ENCODE results near the gene HNMT. TPM values are rescaled to one million over a fixed set of nuclear protein-coding genes. Genes with fewer than 3 reads are reported as not detected.
A peak's percentile ranks its signal among the peaks of the same experiment; 100 is the strongest.
"Not testable (repeated sequence)": the region's sequence is repeated elsewhere in the genome, so short reads cannot be mapped to it uniquely, and the experiment has no call there.

HNMT gene
- 47.9 and 103 TPM in 2 replicates for total RNA-seq

GRCh38 chr2:137964066-137964858, at the start of gene HNMT:
Gene HNMT (plus strand): TSS chr2:137964473. CDS start chr2:137964492, 19 bp downstream.
- peak; percentile 98 for DNase-seq (ENCODE audit: low read depth)

DNA sequence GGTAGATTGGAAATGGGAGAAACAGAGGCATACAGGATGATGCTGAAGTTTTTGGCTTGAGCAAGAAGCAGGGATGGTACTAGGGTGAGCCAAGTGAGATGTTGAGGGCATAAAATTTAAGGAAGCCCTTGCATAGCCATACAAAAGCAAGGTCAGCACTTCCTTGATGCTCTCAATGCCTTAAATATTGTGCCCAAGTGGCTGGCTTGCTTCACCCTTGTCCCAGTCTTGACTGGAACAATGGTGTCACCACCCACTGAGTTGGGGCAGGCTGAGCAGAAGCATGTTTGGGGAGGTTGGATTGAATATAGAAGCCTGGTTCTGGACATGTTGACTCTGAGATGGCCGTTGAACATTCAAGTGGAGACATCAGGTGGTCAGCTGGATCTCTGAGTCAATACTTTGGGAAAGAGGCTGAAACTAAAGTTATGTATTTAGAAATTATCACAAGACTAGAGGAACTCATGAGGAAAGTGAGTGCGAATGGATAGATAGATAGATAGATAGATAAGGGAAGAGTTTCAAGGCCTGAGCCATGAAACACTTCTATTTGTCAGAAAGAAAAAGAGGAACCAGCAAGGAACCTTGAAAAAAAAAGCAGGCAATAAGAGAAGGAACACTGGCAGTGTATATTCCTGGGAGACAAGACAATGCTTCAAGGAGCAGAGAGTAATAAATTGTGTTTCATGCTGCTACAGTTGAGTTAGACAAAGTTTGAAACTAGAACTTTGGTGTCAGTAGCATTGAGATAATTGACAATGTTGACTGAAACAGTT, 43.0 kb upstream of the HNMT start:
- no peak for DNase-seq (ENCODE audit: low read depth)

GRCh38 chr2:137922171-137922570, 42.1 kb upstream of the HNMT start:
- DNase-seq (ENCODE audit: low read depth): not testable (repeated sequence)

GRCh38 chr2:137924019-137924418, 40.3 kb upstream of the HNMT start:
- DNase-seq (ENCODE audit: low read depth): no peak

- DNase-seq (ENCODE audit: low read depth): no peak
Observed at GRCh38 chr2:137925599-137925998, 38.7 kb upstream of the HNMT start.

DNA sequence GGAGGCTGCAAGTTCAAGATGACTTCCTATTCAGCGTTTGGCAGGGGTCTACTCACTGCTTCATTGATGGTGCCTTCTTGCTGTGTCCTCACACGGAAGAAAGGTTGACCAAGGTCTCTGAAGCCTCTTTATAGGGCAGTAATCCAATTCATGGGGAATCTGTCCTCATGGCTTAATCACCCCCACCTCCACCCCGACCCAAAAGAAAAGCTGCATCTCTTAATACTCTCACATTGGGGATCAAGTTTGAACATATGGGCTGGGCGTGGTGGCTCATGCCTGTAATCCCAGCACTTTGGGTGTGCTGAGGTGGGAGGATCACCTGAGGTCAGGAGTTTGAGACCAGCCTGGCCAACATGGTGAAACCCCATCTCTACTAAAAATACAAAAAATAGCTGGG, 36.4 kb upstream of the HNMT start:
- no peak for DNase-seq (ENCODE audit: low read depth)

GRCh38 chr2:137928547-137929518, 35.4 kb upstream of the HNMT start:
- DNase-seq (ENCODE audit: low read depth): peak; percentile 84

- DNase-seq (ENCODE audit: low read depth): no peak
Observed at GRCh38 chr2:137929519-137929916, 34.8 kb upstream of the HNMT start.

DNA sequence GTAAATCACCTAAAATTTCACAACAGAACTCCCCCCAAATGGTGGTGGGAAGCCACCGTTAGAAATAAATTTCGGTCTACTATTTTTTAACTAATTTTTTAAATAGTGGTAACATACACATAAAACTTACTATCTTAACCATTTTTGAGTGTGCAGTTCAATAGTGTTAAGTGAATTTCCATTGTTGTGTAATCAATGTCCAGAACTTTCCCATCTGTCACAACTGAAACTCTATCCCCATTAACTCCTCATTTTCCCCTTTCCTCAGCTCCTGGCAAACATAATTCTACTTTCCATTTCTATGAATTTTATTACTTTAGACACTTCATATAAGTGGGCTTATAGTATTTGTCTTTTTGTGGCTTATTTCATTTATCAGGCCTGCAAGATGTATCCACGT, 34.1 kb upstream of the HNMT start:
- DNase-seq (ENCODE audit: low read depth): no peak

- DNase-seq (ENCODE audit: low read depth): no peak
Observed at GRCh38 chr2:137935591-137935990, 28.7 kb upstream of the HNMT start.

DNA sequence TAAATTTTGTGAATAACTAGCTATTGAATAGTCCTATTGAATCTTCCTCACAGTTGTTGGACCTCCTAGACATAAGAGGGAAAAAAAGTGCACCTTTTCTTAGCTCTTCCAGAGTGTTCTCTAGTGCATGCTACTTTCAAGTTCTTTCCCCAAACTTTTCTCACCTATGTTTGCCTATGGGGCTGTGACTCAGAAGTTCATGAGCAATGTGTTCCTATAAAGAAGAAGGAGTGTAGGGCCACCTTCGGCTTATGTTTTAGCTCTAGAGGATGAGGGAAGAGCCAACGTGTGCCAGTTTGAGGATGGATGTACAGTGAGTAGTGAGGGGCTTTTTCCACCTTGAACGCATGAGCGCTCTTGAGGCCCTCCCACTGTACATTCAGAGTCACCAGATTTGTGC, 27.0 kb upstream of the HNMT start:
- DNase-seq (ENCODE audit: low read depth): no peak

DNA sequence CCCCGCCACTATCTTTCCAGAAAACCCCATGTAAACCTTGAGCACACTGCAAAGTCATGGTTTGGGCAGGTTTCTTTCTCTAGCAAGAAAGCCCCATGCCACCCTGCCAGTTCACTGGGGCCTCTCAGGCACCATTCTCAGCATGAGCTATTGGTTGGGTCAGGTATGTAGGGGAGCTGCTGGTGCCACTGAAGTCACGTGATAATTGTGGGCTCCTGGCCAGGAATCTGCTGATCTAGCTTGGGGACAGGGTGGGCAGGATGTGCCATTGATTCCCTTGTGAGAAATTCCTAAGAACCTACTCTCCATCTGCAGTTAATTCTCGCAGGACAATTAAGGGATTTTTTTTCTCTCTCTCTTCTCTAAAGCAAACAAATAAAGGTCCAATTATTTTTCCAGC, 26.5 kb upstream of the HNMT start:
- DNase-seq (ENCODE audit: low read depth): no peak

- peak; percentile 79 for DNase-seq (ENCODE audit: low read depth)
Observed at GRCh38 chr2:137938204-137938603, 26.1 kb upstream of the HNMT start.

DNA sequence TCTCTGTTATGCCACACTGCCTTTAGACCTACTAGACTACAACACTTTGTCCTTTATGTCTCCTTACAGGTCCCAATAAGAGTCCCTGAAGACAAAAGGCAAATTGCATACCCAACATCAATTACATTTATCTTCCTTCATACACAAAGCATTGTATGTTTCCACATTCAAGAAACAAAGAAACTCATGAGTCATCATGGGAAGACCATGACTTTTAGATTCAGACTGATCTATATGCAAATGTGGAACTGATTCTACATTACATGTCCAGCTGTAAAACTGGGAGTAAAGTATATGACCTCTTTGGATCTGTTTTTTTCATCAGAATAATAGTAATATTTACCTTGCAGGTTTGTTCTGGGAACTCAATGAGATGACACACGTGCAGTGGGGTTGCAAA, 25.2 kb upstream of the HNMT start:
- DNase-seq (ENCODE audit: low read depth): no peak

DNA sequence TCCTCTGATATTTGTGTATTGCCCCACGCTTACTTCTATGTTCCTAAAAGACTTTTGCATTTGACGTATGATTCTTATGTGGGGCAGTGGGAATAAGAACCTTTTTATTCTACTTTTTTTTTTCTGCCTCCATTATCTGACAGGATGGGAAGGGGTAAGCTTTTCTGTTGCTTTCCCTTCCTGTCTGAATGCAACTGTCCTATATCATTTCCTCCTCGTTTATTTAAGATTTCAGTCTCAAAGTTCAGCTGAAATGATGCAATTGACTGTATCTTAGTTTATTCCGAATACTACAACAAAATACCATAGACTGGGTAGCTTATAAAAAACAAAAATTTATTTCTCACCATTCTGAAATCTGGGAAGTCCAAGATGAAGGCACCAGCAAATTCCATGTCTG, 24.1 kb upstream of the HNMT start:
- no peak for DNase-seq (ENCODE audit: low read depth)

DNA sequence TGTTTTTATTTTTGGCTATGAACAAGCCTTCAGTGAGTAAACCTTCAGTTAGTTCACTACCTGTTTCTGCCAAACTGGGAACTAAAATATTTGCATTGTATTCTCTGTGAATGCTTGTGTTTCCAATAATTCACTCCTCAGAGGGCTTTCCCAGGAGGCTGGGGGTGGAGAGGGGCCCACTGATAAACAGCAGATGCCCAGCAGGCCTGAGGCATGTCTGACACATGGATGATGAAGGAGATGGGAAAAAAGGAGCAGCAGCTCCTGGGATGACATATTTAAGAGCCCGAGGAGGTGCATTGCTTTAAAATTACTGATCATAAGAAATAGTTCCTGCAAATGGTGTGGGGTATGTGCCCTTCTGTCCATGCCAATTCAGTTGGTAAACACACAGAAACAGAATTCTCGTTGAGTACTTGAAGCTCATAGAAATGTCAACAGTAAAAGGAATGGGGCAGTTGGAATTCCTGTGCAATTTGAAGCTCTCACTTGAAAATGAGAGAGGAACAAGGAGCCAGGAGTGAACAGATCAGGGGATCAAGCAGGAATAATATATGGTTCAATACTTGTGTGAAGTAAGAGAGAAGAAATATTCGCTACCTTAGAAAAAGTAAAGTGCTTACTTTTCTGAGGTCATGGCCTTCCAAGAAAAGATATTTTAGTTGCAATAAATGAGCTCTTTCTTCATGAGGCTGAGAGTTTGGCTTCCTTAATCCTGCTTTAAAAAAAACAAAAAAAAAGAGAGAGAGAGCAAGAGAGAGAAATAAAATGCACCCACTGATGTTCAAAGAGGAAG, 22.0 kb upstream of the HNMT start:
- DNase-seq (ENCODE audit: low read depth): no peak

- peak; percentile 63 for DNase-seq (ENCODE audit: low read depth)
Observed at GRCh38 chr2:137942833-137943677, 21.2 kb upstream of the HNMT start.

- DNase-seq (ENCODE audit: low read depth): no peak
Observed at GRCh38 chr2:137943678-137944347, 20.5 kb upstream of the HNMT start.

- no peak for DNase-seq (ENCODE audit: low read depth)
Observed at GRCh38 chr2:137944714-137945113, 19.6 kb upstream of the HNMT start.

DNA sequence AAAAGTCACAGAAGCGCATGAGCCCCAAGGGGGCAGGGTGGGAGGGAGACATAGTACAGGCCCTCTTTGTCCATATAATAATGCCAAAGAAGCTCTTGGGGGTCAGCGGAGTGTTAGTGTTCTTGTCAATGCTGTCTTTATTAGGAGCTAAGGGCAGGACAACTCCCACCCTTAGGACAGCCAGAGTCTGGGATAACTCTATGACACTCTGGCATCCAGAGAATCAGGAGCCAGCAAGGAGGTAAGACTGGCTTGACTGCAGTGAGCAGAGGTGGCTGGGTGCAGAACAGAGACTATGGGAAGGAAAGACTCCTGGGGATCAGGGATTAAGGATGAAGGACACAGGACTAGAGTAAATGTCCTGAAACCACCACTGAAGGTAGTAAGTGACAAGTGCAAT, 19.0 kb upstream of the HNMT start:
- DNase-seq (ENCODE audit: low read depth): no peak

Data from renal cortical epithelial cell (primary cell).